Activated CD4-positive, CD25-positive, alpha-beta regulatory T cell treated with anti-CD3 and anti-CD28 coated beads, Interleukin-2, amount 50 U/mL, for 72 hours (primary cell): ENCODE measurements around the gene CLCN4.

Experiments
- DNase-seq: peaks from one replicate; pipeline ENCODE4 v3.0.0; 2021

The CLCN4 gene

DNA sequence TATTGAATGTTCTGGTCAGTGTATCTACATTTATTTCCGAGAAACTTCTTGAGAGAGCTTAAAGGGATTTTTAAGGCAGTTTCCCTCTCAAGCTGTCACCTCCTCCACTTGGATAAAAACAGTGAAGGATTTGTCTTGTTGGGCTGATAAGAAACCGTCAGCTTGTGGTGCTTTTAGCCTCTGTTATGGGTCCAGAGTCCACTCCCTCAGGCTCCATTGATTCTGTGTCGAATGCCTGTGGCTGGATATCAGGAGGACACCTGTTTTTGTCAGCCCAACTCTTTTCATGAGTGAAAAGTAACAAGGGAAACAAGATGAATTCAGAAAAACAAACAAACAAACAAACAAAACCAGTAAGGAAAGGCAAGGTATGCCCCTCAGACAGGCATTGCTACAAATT is 12.4 kb downstream of the CLCN4 start:
- DNase-seq, result no peak

DNA sequence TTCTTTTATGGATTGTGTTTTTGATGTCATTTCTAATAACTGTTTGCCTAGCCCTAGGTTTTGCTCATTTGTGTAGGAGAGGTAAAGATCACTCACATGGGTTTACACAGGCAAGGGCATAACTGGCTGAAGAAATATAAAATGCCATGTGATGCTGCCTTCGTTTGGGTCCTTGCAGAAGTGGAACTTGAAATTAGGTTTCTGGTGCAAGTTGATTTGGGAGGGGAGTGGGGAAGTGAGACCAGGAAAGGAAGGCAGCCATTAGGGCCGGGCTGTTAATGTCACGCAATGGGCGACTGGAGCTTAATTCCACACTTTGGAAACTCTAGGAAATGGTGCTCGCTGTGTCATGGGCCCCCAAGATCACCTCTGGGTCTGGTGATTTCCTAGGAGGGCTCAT is 14.5 kb downstream of the CLCN4 start:
- DNase-seq, result no peak

DNA sequence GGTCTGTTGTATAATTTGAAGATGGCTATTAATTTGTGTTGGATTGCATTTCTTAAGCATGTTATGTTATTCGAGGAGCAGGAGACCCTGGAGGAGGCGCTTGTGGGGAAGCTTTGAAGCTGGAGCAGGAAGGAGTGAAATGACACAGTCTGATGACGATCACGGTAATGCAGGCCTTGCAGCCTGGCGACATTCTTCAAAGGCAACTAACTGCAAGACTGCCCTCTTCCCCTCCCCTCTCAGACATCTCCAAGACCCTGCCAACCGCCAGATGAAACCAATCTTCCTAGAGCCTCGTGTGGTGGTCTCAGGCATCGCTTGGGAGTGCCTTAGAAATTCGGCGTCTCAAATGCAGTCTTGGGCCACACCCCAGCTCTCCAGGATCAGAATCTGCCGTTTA is 16.1 kb downstream of the CLCN4 start:
- DNase-seq, result no peak

DNA sequence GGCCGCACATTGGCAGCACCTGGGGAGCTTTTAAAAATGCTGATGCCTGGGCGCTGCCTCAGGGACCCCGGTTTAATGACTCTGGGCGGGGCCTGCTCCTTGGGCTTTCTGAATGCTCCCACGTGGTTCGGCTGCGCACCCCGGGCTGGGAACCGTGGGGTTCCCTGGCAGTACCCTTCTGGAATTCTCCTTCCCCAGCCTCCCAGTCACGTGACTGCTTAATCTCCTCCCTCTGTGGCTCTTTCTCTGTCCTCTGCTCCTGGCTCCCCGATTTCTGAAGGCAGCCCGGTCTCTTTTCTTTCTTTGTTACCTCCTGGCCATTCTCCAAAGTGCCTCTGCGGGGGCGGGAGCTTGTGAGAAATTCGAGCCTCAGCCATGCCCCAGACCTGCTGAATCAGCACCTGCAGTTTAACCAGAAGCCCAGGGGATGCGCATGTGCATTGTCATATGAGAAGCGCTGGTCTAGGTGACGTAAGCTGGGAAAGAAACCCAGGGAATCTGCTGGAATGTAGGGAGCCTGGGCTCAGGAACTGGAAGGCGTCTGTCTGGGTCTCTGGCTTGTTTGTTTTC is 16.6 kb downstream of the CLCN4 start:
- DNase-seq, result no peak

DNA sequence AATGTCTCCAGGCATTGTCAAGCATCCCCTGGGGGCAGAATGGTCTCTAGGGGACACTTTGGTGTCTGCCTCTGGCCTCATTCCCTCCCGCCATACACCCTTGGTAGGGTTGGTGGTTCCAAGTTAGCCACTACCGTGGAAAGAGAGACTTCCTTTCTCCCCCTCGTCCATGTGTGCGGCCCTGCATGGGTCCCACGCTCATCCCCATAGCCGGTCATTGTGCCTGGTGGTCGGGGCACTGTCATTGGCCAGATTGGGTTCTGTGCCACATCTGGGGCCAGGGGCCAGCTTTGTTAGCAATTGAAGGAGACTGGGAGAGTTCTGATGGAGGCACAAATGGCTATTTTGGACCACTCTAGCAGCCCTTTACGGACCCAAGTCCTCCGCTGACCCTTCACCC is 17.3 kb downstream of the CLCN4 start:
- no peak for DNase-seq

DNA sequence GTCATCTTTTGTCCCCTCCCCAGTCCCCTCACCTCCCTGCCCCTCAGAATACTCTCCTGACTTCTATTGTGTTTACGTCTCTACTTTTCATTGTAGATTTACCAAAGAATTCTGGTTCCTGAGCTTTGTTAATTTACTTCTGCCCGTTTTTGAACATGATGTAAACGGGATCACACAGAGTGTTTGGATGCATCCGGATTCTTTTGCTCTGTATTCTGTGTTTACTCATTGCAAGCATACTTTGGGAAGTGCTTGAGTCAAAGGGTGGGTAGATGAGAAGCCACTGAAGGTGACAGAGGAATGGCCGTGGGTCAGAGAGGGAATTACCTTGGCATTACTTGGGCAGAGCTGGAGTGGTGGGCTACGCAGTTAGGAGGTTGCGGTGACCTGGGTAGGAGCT is 18.0 kb downstream of the CLCN4 start:
- no peak for DNase-seq

DNA sequence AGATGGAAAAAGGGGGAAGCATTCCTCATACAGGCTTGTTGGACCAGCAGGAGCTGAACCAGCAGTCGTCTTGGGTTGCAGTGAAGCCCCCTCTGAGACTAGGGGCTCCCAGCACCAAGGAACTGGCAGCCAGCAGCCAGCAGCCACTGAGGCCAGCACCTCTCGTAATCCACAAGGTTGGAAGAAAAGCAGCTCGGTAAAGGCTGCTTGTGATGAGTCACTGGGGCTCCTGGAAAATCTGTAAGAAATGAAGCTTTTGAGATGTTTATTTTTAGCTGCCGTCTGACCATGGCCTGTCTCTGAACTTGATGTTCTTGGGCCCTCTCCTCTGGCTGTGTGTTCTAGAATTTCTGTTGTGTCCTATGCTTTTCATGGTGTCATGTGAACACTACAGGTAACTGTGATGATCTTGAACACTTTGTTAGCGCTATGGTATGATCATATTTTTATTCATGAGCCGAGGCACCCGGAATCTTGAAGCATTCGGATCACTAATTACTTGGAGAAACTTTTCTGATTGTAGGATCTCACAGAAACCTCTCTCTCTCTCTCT is 18.6 kb downstream of the CLCN4 start:
- DNase-seq, result no peak

DNA sequence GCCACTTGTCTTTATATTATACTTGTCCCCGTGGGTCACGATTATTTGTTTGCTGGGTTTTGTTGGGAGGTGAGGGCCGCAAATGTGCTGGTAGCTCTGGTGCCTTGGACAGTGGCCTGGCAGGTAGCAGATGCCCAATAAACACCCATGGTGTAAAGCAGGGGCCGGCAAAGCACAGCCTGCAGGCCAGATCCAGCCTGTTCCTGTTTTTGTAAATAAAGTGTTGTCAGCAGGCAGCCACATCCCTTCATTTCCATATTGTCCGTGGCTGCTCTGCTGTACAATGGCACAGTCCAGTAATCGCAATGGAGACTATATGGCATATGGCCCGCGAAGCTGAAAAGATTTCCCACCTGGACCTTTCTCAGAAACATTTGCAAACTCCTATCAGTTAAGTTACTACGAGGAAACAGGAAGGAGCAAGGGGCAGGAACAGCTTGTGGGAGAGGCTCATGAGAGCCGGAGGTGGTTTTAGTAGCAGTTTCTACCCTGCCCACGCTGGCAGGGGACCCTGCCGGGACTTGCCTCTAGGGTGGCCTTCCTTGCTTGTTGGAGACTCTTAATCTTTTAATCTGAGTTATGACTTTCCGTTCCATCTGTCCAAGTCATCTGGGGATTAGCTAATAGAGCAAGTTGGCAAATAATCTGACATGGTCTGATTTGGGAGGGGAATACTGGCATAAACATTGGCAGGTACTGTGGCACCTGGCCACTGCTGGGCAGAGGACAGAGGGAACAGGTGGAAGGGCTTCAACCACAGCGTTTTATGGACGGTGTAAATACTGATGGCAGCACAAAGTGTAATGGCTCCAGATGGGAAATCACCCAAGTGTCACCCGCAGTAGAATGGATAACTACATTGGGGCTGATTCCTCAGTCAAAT is 19.6 kb downstream of the CLCN4 start:
- no peak for DNase-seq

DNA sequence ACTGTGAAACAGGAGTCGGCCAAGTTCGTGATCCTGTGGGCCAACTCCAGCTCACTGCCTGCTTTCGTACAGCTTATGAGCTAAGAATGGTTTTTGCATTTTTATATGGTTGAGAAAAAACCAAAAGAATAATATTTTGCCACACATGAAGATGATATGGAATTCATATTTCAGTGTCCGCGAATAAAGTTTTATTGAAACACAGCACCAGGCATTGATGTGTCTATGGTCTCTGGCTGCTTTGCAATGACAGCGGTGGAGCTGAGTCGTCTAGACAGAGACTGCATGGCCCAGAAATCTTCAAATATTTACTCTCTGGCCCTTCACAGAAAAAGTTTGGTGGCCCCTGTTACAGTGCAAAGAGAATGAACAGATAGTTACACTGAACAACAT is 20.2 kb downstream of the CLCN4 start:
- DNase-seq, result no peak

DNA sequence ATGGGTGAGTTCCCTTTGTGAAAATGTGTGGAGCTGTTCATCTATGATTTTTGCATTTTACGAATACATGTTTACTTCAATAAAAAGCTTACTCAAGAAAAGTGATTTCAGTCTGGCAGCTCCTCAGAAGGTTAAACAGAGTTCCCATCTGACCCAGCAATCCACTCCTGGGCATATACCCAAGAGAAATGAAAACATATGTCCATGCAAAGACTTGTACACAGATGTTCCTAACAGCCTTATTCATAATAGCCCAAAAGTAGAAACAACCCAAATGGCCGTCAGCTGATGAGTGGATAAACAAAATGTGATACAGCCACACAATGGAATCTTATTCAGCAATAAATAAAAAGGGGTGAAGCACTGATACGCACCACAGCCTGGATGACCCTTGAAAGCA is 20.8 kb downstream of the CLCN4 start:
- no peak for DNase-seq

DNA sequence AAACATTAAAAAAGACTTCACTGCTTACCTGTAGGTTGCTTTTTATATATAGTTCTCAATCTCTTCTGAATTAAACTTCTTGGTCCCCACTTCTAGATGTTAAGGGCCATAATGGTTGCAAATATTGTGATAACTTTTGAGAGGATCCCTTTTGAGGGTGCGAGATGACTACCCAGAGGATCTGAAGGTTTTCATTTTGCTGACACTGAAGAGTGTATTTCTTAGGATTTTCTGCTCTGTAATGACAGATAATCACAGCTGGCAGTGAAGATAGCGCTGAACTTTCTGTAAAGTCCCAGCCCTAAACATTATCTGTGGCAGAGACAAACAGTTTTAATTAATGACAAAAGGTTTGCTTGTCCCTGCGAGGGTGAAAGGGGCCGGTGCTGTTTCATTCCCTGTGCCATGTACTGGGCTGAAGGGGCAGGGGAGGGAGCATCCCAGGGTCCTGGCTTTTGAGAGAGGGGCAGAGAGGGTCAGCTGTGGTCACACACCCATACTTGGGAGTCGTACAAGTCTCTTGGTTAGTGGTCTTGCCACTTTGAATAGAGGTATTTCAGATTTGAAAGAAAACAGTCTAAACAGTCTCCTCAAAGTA is 22.2 kb downstream of the CLCN4 start:
- DNase-seq, result no peak

DNA sequence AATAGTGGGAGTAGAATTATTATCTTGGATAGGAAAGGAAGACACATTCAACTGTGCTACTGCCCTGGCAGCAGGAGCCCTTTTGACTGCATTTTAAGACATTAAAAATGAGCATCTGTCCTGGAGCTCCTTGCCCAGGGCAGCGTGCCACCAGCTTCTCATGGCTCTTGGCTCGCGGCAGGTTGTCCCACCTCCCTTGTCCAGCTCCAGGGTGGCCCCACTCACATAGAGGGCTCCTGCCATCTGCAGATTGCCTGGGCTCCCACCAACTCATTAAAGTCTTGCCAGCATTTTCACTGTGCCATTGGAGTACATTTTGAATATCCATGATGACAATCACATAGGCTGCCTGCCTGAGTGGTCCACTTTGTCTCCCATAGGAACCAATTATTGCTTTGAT is 27.0 kb downstream of the CLCN4 start:
- DNase-seq, result no peak

DNA sequence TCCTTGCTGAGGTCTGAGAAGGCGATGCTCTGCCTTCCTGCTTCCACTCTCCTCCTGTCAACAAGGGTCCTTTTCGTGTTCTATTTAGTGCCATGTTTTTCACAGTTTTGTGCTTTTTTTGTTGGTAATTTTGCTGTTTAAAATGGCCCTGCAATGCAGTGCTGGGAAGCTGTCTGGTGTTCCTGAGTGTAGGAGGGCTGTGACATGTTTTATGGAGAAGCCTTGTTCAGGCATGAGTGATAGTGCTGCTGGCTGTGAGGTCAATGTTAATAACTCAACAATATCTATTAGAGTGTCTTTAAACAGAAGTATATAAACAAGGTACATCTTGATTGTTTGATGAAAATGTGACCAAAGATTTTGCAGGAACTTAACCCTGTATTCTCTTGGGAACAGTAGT is 27.6 kb downstream of the CLCN4 start:
- DNase-seq, result no peak

DNA sequence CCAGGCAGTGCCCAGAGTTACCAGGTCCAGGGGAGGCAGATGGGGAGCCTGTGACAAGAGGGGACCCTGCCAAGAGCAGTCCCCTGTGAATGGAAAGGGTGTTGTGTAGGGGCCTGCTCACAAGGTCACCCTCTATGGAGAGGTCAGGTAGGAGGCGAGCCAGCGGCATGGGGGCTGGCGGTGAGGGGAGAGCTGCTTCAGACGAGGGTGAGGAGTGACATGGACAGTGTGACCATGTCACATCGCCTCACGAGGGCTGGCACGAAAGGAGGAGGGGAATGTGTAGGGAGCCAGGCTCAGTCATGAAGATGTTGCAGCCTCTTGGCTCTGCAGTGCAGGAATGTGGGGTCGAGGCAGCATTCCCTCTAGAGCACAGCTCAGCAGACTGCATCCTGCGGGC is 29.6 kb downstream of the CLCN4 start:
- no peak for DNase-seq

DNA sequence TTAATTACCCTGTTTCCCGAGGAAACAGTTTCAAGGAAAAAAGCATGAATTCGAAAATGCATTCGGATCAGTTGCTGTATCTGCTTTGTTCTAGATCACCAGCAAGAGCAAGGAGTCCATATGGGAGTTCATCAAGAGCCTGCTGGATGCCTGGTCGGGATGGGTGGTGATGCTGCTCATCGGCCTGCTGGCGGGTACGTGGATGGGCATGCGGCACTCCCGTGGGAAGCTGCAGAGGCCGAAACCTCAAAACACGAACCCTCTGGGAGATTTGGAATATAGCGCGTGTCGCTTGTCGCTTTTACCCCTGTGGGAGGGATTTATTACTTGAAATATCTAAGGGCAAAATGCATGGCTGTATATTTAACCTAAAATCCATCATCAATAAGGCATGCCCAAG is 30.6 kb downstream of the CLCN4 start:
- no peak for DNase-seq

DNA sequence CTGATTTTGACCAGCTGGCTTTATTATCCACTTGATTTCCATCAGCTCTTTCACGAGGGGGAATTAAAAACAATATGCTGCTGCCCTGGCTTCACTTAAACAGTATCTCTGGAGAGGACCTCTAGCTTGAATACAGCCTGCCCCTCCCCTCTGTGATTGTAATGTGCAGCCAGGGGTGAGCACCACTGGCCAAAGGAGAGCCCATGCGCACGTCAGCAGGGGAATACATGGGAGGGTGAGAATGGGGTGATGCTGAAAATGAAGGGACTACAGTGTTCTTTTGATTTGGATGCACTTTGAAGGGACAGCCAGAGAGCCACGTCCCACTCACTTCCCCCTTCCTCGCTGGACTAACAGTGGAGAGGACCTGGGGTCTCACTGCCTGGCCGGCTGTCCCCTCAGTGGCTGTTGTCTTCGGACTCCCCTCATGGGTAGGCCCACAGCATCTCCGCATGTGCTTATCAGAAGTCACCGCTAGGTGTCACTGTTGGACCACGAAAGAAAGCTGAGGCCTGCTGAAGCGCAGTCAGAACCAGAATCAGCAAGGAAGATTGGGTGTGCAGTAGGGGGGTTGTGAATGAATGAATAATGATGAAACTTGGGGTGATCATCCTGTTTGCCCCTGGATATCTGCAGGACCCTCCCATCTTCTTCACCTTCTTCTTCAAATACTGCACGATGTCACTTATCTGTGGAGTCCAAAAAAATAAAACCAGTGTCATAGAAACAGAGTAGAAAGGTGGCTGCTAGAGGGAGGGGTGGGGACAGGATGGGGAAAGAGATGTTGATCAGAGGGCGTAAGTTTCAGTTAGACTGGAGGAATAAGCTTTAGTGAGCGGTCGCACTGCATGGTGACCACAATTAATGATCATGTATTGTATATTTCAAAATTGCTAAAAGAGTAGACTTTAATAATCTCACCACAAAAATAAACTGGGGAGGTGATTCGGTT is 32.8 kb downstream of the CLCN4 start:
- peak; percentile 75 for DNase-seq

DNA sequence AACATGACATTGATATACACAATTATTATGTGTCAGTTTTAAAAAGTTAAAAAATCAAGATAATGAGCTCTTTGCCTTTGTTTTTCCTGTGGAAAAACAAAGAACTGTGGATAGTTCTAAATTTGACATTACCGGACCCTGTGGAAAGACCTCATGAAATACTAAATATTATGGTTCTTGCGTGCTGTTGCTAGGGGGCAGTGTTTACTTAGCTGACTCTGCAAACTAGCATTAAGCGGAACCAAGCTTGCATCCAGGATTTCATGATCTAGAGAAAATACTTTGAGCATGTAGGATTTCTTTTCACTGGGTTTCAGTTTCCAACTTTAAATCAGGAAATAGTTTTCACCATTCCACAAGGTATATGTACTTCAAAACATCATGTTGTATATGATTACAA is 33.6 kb downstream of the CLCN4 start:
- no peak for DNase-seq

DNA sequence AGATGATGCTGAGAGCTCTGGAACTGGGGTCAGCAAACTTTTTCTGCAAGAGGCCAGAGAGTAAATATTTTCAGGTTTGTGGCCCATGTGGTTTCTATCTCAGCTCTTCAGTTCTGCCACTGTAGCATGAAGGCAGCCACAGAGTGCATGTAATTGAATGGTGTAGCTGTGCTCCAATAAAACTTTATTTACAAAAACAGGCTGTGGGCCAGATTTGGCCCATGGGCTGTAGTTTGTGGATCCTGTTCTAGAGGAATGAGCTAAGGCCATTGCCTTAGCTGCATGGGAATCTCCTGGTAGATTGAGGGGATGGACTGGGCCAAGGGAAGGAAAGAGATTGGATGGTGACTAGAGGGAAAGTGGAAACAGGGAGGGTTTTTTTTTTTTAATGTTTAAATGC is 36.8 kb downstream of the CLCN4 start:
- DNase-seq, result no peak

DNA sequence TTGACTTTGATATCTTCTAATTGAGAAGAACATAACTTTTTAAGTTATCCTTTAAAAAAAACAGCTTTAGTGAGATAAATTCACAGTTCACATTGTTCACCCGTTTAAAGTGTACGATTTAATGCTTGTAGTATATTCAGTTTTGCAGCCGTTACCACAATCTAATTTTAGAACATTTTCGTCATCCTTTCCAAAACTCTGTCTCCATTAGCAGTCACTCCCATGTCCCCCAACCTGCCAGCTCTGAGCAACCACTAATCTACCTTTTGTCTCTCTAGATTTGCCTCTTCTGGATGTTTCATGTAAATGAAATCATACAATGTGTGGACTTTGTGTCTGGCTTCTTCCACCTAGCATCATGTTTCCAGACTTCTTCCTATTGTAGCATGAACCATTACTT is 38.6 kb downstream of the CLCN4 start:
- no peak for DNase-seq

DNA sequence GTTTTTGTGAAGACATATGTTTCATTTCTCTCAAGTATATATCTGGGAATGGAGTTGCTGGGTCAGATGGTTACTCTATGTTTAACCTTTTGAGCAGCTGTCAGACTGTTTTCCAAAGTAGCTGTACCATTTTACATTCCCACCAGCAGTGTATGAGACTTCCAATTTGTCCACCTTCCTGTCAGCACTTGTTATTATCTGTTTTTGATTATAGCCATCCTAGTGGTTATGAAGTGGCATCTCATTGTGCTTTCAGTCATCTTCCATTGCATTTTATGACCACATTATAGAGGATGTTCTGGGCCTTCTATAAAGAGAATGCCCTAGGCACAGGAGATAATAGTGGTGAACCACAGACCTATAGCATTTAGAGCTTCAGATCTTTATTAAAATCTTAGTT is 39.2 kb downstream of the CLCN4 start:
- DNase-seq, result no peak

DNA sequence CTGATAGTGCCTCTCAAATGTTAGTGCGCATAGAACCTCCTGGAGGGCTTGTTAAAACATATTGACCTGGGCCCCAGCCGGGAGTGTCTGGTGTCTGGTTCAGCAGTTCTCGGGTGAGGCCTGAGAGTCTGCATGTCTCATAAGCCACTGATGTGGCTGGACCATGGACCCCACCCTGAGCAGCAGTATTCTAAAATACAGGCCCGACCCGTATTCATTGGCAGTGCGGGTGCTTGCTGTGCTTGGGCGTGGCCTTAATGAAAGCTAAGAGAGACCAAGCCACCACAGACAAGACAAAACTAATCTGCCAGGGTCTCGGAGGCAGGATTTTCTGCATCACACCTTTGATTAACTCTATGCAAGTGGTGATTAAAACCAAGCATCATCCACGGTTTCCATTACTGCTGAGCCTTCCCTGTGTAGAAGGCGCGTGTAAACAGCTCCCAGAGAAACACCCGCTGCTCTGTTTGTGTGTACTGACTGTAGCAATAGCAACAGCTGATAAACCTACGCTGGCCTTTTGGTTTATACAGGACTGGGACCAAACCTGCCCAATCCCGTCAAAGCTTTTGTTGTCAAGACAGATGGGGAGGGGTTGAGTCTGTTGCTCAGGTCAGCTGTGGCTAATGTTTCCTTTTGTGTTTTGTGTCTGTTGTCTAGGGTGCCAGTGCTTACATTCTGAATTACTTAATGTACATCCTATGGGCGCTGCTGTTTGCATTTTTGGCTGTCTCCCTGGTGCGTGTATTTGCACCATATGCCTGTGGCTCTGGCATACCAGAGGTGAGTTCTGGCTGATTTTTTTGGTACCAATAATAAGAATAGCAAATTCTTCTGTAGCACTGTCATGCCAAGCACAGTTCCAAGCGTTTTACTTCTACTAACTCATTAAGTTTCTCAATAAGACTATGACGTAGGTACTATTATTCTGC is 40.8 kb downstream of the CLCN4 start:
- DNase-seq, result no peak

DNA sequence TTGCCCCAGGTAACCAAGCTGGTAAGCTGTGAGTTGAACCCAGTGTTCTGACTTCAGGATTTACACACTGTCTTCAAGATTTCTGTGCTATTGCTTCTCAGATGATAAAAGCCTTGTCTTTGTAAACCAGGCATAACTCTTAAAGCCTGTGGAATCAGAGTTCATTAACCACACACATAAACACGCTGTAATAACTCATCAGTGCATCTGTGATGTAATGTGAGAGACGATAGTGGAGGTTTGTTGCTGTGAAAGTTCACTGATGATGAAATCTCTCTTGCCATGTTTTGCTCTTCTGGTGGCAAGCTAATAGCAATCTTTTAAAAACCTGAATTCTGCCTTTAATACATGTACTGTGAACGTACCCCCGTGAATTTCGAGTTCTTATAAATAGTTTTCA is 41.5 kb downstream of the CLCN4 start:
- DNase-seq, result no peak
